Ovary (tissue), 3 donors: ENCODE measurements around the gene MCTP1.

Experiments
- CTCF ChIP-seq, 3 donors: fragments of 450-650 bp in 2 of 3; fragments of 200-600 bp in 1 of 3; IDR thresholded peaks; one replicate each; pipeline versions ENCODE4 v1.5.1 to v1.8.0; 2016 to 2022; ENCODE audit warnings: antibody characterized with exemption in 3 of 3, mild to moderate bottlenecking in 1 of 3
- POLR2A ChIP-seq: fragments of 450-650 bp; IDR thresholded peaks from one replicate; pipeline ENCODE4 v1.6.1; 2017; ENCODE audit warnings: antibody characterized with exemption, mild to moderate bottlenecking, moderate library complexity
- donor health status: DM: no; HTN: no; CAD: no.

DNA sequence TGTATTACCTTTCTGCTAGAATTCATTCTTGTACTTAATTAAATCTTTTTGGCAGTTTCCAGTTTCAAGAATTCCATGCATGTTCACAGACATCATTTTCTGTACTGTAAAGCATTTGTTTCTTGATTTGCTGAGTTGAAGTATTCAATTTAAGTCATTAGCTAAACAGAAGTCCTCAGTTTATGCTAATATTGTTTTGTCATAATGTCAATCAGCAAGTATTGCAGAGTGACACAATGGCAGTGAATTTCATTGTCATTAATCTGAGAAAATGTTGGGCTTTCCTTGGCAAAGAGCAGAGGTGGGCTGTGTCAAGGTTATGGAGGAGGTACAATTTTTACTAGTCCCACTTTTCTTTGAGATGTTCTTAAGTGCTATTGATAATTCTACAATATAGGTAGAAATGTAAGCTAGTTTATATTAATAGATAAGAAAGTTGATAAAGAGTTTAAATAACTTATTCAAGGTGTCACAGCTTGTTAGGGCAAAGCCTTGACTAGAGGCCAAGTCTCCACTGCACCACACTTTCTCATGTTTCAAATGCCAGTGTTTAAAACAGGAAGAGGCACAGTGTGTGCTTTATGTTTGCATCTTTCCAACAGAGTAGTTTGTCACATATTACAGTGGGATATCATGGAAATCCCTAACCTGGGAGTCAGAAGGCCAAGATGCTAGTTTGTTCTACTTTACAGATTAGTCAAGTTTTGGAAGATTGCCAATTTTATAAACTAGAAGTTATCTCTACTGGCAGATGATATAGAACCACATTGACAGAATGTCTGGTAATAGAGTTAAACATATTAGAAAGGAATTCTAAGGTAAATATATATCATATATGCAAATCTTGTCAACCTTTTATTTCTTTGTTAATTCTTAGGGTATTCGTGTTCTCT lies 610.2 kb downstream of the MCTP1 start:
- TF ChIP-seq CTCF (IDR thresholded peaks at IDR 0.05) (no peak), POLR2A (no peak)
